ENCODE results near the gene TRMT61A. TPM values are rescaled to one million over a fixed set of nuclear protein-coding genes. Genes with fewer than 3 reads are reported as not detected.

Gene TRMT61A
- polyA plus RNA-seq, 1 donor from 2014 or later: 8.2 TPM

DNA sequence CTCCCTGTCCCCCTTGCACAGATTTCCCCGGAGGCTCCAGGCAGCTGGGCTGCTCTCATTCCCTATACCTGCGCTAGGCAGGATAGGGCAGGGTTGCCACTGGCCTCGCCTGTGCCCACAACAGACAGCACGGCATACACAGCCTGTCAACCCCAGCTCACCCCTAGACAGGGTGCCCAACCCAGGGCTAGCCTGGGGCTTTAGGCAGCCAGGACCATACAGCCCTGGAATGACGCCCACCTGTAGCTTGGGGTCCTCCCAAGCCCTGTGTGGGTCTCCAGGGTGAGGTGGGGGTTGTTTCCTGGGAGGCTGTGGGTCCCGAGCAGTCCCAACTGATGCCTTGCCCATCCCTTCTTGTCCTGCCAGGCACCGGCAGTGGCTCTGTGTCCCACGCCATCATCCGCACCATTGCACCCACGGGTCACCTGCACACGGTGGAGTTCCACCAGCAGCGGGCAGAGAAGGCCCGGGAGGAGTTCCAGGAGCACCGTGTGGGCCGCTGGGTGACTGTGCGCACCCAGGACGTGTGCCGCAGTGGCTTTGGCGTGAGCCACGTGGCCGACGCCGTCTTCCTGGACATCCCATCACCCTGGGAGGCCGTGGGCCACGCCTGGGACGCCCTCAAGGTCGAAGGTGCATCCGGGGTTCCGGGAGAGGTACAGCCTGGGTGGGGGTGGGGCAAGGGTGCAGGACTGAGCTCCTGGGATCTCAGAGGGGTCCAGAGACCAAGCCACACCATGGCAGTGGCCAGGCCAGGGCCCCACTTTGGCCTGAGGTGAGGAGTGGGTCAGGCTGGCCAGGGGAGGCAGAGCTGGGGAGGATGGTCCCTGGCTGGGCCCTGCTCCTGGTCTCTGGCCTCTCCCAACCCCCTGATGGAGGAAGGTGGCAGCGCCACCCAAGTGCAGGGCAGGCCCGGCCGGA is 3.5 kb downstream of the TRMT61A start:
- Histone ChIP-seq H3K27ac (ENCODE audit: low read length) (no peak overlapping the region), H3K9me3 (ENCODE audit: low read length) (no peaks in the 10 kb centered on the region), H3K79me2 (replicated peaks; ENCODE audit: insufficient read depth, low read length) (peaks cover 15% of the 10 kb centered on the region), H4K20me1 (ENCODE audit: insufficient read depth) (no peaks in the 10 kb centered on the region), H3F3A (ENCODE audit: insufficient read depth, low read length, poor library complexity, severe bottlenecking) (no peaks in the 10 kb centered on the region), H3K9me2 (ENCODE audit: insufficient read depth, low read length) (no peaks in the 10 kb centered on the region), H3K9ac (ENCODE audit: low read length) (no peak overlapping the region), H2AFZ (ENCODE audit: low read depth, low read length) (no peak overlapping the region), H3K36me3 (ENCODE audit: insufficient read depth, low read length) (no peaks in the 10 kb centered on the region), H3K27me3 (ENCODE audit: insufficient read depth, low read depth, low read length) (no peaks in the 10 kb centered on the region), H3K4me2 (ENCODE audit: low read length) (no peak overlapping the region), H3K4me3 (ENCODE audit: low read length) (no peak overlapping the region)
- TF ChIP-seq RAD21 (conservative IDR thresholded peaks at IDR 0.05) (no peak), POLR2AphosphoS5 (IDR thresholded peaks at IDR 0.05) (no peak), MXI1 (conservative IDR thresholded peaks at IDR 0.05; ENCODE audit: poor library complexity, severe bottlenecking) (no peak), EP300 (conservative IDR thresholded peaks at IDR 0.05; ENCODE audit: poor library complexity, severe bottlenecking) (no peak), SMC3 (conservative IDR thresholded peaks at IDR 0.05; ENCODE audit: poor library complexity) (no peak), TAF1 (IDR thresholded peaks at IDR 0.05; ENCODE audit: low read depth) (no peak), EZH2 (IDR thresholded peaks at IDR 0.05; ENCODE audit: borderline replicate concordance, insufficient read depth, low read length, poor library complexity, severe bottlenecking) (no peak)
- TF ChIP-seq, protein P1, sequence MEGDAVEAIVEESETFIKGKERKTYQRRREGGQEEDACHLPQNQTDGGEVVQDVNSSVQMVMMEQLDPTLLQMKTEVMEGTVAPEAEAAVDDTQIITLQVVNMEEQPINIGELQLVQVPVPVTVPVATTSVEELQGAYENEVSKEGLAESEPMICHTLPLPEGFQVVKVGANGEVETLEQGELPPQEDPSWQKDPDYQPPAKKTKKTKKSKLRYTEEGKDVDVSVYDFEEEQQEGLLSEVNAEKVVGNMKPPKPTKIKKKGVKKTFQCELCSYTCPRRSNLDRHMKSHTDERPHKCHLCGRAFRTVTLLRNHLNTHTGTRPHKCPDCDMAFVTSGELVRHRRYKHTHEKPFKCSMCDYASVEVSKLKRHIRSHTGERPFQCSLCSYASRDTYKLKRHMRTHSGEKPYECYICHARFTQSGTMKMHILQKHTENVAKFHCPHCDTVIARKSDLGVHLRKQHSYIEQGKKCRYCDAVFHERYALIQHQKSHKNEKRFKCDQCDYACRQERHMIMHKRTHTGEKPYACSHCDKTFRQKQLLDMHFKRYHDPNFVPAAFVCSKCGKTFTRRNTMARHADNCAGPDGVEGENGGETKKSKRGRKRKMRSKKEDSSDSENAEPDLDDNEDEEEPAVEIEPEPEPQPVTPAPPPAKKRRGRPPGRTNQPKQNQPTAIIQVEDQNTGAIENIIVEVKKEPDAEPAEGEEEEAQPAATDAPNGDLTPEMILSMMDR (IDR thresholded peaks at IDR 0.05; ENCODE audit: poor library complexity, severe bottlenecking): no peak
- TF ChIP-seq, protein P2, sequence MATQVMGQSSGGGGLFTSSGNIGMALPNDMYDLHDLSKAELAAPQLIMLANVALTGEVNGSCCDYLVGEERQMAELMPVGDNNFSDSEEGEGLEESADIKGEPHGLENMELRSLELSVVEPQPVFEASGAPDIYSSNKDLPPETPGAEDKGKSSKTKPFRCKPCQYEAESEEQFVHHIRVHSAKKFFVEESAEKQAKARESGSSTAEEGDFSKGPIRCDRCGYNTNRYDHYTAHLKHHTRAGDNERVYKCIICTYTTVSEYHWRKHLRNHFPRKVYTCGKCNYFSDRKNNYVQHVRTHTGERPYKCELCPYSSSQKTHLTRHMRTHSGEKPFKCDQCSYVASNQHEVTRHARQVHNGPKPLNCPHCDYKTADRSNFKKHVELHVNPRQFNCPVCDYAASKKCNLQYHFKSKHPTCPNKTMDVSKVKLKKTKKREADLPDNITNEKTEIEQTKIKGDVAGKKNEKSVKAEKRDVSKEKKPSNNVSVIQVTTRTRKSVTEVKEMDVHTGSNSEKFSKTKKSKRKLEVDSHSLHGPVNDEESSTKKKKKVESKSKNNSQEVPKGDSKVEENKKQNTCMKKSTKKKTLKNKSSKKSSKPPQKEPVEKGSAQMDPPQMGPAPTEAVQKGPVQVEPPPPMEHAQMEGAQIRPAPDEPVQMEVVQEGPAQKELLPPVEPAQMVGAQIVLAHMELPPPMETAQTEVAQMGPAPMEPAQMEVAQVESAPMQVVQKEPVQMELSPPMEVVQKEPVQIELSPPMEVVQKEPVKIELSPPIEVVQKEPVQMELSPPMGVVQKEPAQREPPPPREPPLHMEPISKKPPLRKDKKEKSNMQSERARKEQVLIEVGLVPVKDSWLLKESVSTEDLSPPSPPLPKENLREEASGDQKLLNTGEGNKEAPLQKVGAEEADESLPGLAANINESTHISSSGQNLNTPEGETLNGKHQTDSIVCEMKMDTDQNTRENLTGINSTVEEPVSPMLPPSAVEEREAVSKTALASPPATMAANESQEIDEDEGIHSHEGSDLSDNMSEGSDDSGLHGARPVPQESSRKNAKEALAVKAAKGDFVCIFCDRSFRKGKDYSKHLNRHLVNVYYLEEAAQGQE (IDR thresholded peaks at IDR 0.05; ENCODE audit: borderline replicate concordance): no peak

- Histone ChIP-seq H4K20me1 (ENCODE audit: insufficient read depth) (no peaks in the 10 kb centered on the region), H3K4me3 (ENCODE audit: low read length) (no peak overlapping the region), H3K9me2 (ENCODE audit: insufficient read depth, low read length) (no peaks in the 10 kb centered on the region), H3K27me3 (ENCODE audit: insufficient read depth, low read depth, low read length) (no peaks in the 10 kb centered on the region), H3K4me2 (ENCODE audit: low read length) (no peak overlapping the region), H3K36me3 (ENCODE audit: insufficient read depth, low read length) (no peaks in the 10 kb centered on the region), H3K9me3 (ENCODE audit: low read length) (no peaks in the 10 kb centered on the region), H3K27ac (ENCODE audit: low read length) (no peak overlapping the region), H3F3A (ENCODE audit: insufficient read depth, low read length, poor library complexity, severe bottlenecking) (no peaks in the 10 kb centered on the region), H3K79me2 (replicated peaks; ENCODE audit: insufficient read depth, low read length) (peaks cover 10% of the 10 kb centered on the region), H3K9ac (ENCODE audit: low read length) (no peak overlapping the region), H2AFZ (ENCODE audit: low read depth, low read length) (no peak overlapping the region)
- TF ChIP-seq, protein P2 (IDR thresholded peaks at IDR 0.05; ENCODE audit: borderline replicate concordance): no peak
- TF ChIP-seq RAD21 (conservative IDR thresholded peaks at IDR 0.05) (no peak), POLR2AphosphoS5 (IDR thresholded peaks at IDR 0.05) (no peak), EZH2 (IDR thresholded peaks at IDR 0.05; ENCODE audit: borderline replicate concordance, insufficient read depth, low read length, poor library complexity, severe bottlenecking) (no peak), TAF1 (IDR thresholded peaks at IDR 0.05; ENCODE audit: low read depth) (no peak)
These were observed 4.4 kb downstream of the TRMT61A start for GRCh38 chr14:103533137-103533998.

All from neural cell (in vitro differentiated cells).